Peyer's patch (tissue), 4 donors: ENCODE results near the gene SIRPA.
"Not testable (repeated sequence)": the region's sequence is repeated elsewhere in the genome, so short reads cannot be mapped to it uniquely, and the experiment has no call there.

Source experiments
- POLR2A ChIP-seq, 2 donors: fragments of 450-650 bp; IDR thresholded peaks; one replicate each; pipeline ENCODE4 v1.5.1; 2017; ENCODE audit warnings: antibody characterized with exemption in 2 of 2, mild to moderate bottlenecking in 2 of 2, moderate library complexity in 2 of 2
- TF ChIP-seq, protein P1 (sequence below), 6 experiments: fragments of 450-650 bp in 4 of 6; fragments of 200-600 bp in 2 of 6; sonication (generic) in 1 of 6; IDR thresholded peaks; one replicate each; pipeline ENCODE4 v1.5.1; 2017 to 2019; ENCODE audit warnings: antibody characterized with exemption in 6 of 6, mild to moderate bottlenecking in 3 of 6, moderate library complexity in 1 of 6

- TF ChIP-seq, protein P1, sequence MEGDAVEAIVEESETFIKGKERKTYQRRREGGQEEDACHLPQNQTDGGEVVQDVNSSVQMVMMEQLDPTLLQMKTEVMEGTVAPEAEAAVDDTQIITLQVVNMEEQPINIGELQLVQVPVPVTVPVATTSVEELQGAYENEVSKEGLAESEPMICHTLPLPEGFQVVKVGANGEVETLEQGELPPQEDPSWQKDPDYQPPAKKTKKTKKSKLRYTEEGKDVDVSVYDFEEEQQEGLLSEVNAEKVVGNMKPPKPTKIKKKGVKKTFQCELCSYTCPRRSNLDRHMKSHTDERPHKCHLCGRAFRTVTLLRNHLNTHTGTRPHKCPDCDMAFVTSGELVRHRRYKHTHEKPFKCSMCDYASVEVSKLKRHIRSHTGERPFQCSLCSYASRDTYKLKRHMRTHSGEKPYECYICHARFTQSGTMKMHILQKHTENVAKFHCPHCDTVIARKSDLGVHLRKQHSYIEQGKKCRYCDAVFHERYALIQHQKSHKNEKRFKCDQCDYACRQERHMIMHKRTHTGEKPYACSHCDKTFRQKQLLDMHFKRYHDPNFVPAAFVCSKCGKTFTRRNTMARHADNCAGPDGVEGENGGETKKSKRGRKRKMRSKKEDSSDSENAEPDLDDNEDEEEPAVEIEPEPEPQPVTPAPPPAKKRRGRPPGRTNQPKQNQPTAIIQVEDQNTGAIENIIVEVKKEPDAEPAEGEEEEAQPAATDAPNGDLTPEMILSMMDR (IDR thresholded peaks at IDR 0.05), result not testable (repeated sequence)
- TF ChIP-seq POLR2A (IDR thresholded peaks at IDR 0.05), result not testable (repeated sequence)
Measured at GRCh38 chr20:1921985-1922384, 26.8 kb downstream of the SIRPA start.
